Fibroblast of villous mesenchyme (primary cell): Measurements from ENCODE around the gene NEGR1. TPM values are rescaled to one million over a fixed set of nuclear protein-coding genes. Genes with fewer than 3 reads are reported as not detected.

Source experiments
- DNase-seq: peaks from one replicate; pipeline ENCODE4 v3.0.0-alpha.2; 2010; ENCODE audit warnings: low read depth
- H3K4me3 ChIP-seq: 2 replicates; pipeline ENCODE4 v1.5.1; 2011; ENCODE audit warnings: low read depth, mild to moderate bottlenecking, low read length
- CTCF ChIP-seq: IDR thresholded peaks from 2 replicates; pipeline ENCODE4 v1.5.1; 2012; ENCODE audit warnings: low read depth, mild to moderate bottlenecking, low read length; ENCODE audit not compliant: insufficient read depth
- total RNA-seq: library from RNA; depleted of rRNA; stranded (reverse); fragments of >200 nt; gene quantifications from 2 replicates; pipeline ENCODE4 v1.2.3, GENCODE V29; 2012

The NEGR1 gene
- total RNA-seq, 1 donor: 13.8 TPM

- no peak overlapping the region for H3K4me3 ChIP-seq
- no peak for TF ChIP-seq CTCF
- no peak for DNase-seq
Observed at GRCh38 chr1:71532343-71532742, 750.0 kb downstream of the NEGR1 start.

- no peak overlapping the region for H3K4me3 ChIP-seq
- DNase-seq: no peak
- TF ChIP-seq CTCF: no peak
Observed at GRCh38 chr1:71526824-71527223, 755.5 kb downstream of the NEGR1 start.

GRCh38 chr1:71522721-71523120 lies 759.6 kb downstream of the NEGR1 start:
- no peak for TF ChIP-seq CTCF
- no peak overlapping the region for H3K4me3 ChIP-seq
- DNase-seq: no peak

GRCh38 chr1:71521655-71522264 lies 760.6 kb downstream of the NEGR1 start:
- DNase-seq: peak; percentile 33
- no peak overlapping the region for H3K4me3 ChIP-seq
- TF ChIP-seq CTCF: peak; percentile 63

GRCh38 chr1:71511505-71511904 lies 770.8 kb downstream of the NEGR1 start:
- no peak for DNase-seq
- H3K4me3 ChIP-seq: no peak overlapping the region
- no peak for TF ChIP-seq CTCF

GRCh38 chr1:71510725-71511124 lies 771.6 kb downstream of the NEGR1 start:
- TF ChIP-seq CTCF: no peak
- DNase-seq: no peak
- H3K4me3 ChIP-seq: no peak overlapping the region

GRCh38 chr1:71509051-71509595 lies 773.2 kb downstream of the NEGR1 start:
- H3K4me3 ChIP-seq: no peak overlapping the region
- no peak for DNase-seq
- TF ChIP-seq CTCF: no peak
